Suprapubic skin (tissue), 4 donors: ENCODE results near the gene COPZ1. TPM values are rescaled to one million over a fixed set of nuclear protein-coding genes. Genes with fewer than 3 reads are reported as not detected.

Experiments
- DNase-seq, 2 donors: peaks; one replicate each; pipeline ENCODE4 v3.0.0-alpha.2; 2019; ENCODE audit warnings: low spot score in 2 of 2
- H3K27ac ChIP-seq: fragments of 200-600 bp; sonication (generic); one replicate; pipeline ENCODE4 v1.5.1; 2019
- H3K27me3 ChIP-seq: fragments of 200-600 bp; sonication (generic); one replicate; pipeline ENCODE4 v1.5.1; 2019
- H3K36me3 ChIP-seq: fragments of 200-600 bp; sonication (generic); one replicate; pipeline ENCODE4 v1.5.1; 2019
- H3K4me1 ChIP-seq: fragments of 200-600 bp; sonication (generic); one replicate; pipeline ENCODE4 v1.5.1; 2019
- H3K4me3 ChIP-seq: fragments of 200-600 bp; sonication (generic); one replicate; pipeline ENCODE4 v1.5.1; 2019; ENCODE audit warnings: mild to moderate bottlenecking
- H3K9me3 ChIP-seq: fragments of 200-600 bp; sonication (generic); one replicate; pipeline ENCODE4 v1.5.1; 2019
- CTCF ChIP-seq, 2 donors: fragments of 200-600 bp in 1 of 2; fragments of 450-650 bp in 1 of 2; sonication (generic) in 1 of 2; IDR thresholded peaks; one replicate each; pipeline ENCODE4 v1.5.1; 2016 to 2019; ENCODE audit warnings: antibody characterized with exemption in 2 of 2, mild to moderate bottlenecking in 1 of 2, moderate library complexity in 1 of 2
- EP300 ChIP-seq: sonication (generic); formaldehyde crosslinking; IDR thresholded peaks from one replicate; pipeline ENCODE4 v1.6.1; 2017; ENCODE audit warnings: antibody characterized with exemption
- POLR2A ChIP-seq, 2 donors: fragments of 450-650 bp; IDR thresholded peaks; one replicate each; pipeline ENCODE4 v1.6.1; 2017; ENCODE audit warnings: antibody characterized with exemption in 2 of 2, mild to moderate bottlenecking in 2 of 2, moderate library complexity in 2 of 2
- POLR2AphosphoS5 ChIP-seq, 3 donors: sonication (generic); formaldehyde crosslinking; IDR thresholded peaks; one replicate each; pipeline ENCODE4 v1.6.1; 2017; ENCODE audit warnings: antibody characterized with exemption in 3 of 3
- WGBS: methylation state at CpG from one replicate; pipeline ENCODE4 v1.1.5; 2018; 5-methylcytosine and 5-hydroxymethylcytosine counted together
- total RNA-seq, 4 donors: library from RNA; depleted of rRNA; stranded (reverse); fragments of >200 nt; gene quantifications; one replicate each; pipeline ENCODE4 v1.1.0, GENCODE V29; 2016

COPZ1 gene
- total RNA-seq, 4 donors from 2014 or later: 70.9 to 89.0 (median 77.6) TPM

DNA sequence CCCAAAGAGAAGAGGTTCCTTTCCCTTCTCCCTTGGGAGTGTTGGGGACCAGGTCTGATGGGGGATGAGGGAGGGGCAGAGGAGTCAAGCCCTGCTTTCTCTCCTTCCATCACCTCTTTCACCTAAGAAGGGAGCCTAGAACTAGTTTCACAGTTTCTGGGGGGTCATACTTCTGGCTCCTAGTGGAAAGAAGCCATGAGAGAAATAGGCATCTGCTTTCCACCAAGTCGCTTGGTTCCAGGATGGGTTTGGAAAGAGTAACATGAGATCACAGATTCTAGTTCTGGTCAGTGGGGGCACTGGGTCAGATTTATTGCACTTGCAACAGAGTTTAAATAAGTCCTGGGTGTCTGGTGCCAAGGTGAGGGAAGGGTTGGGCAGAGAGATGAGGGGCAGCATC lies 70.1 kb downstream of the COPZ1 start:
- Histone ChIP-seq H3K36me3 (peaks cover 53% of the 10 kb centered on the region), H3K27me3 (no peaks in the 10 kb centered on the region)

GRCh38 chr12:54395545-54395944 lies 70.6 kb downstream of the COPZ1 start:
- TF ChIP-seq POLR2AphosphoS5 (IDR thresholded peaks at IDR 0.05) (no peak), EP300 (no peak), POLR2A (IDR thresholded peaks at IDR 0.05) (no peak), CTCF (IDR thresholded peaks at IDR 0.05) (no peak)
- no peak for DNase-seq
- peaks cover 36% of the 10 kb centered on the region for H3K4me1 ChIP-seq
- no peaks in the 10 kb centered on the region for H3K27me3 ChIP-seq
- H3K27ac ChIP-seq: no peak overlapping the region
- H3K9me3 ChIP-seq: no peaks in the 10 kb centered on the region
- no peak overlapping the region for H3K4me3 ChIP-seq
- peaks cover 59% of the 10 kb centered on the region for H3K36me3 ChIP-seq

More for the DNA sequence above, 70.1 kb downstream of the COPZ1 start:
- Histone ChIP-seq H3K9me3 (no peaks in the 10 kb centered on the region), H3K27ac (no peak overlapping the region), H3K4me1 (peaks cover 40% of the 10 kb centered on the region), H3K4me3 (no peak overlapping the region)
- WGBS: 92% methylated on average over 1 of the region's 1 CpG
- no peak for DNase-seq
- TF ChIP-seq POLR2AphosphoS5 (IDR thresholded peaks at IDR 0.05): no peak

- H3K27ac ChIP-seq: no peak overlapping the region
- TF ChIP-seq EP300: no peak
- no peak for TF ChIP-seq POLR2AphosphoS5 (IDR thresholded peaks at IDR 0.05)
- peaks cover 75% of the 10 kb centered on the region for H3K36me3 ChIP-seq
- WGBS: 70% methylated on average over 1 of the region's 1 CpG
- peaks cover 25% of the 10 kb centered on the region for H3K4me1 ChIP-seq
- H3K27me3 ChIP-seq: no peaks in the 10 kb centered on the region
- DNase-seq: no peak
- no peak overlapping the region for H3K4me3 ChIP-seq
- no peaks in the 10 kb centered on the region for H3K9me3 ChIP-seq
Observed at GRCh38 chr12:54397157-54397556, 72.2 kb downstream of the COPZ1 start.

GRCh38 chr12:54398218-54398617 lies 73.3 kb downstream of the COPZ1 start:
- 90% methylated on average over 2 of the region's 2 CpGs for WGBS
- no peak overlapping the region for H3K27ac ChIP-seq
- peaks cover 14% of the 10 kb centered on the region for H3K4me1 ChIP-seq
- no peaks in the 10 kb centered on the region for H3K9me3 ChIP-seq
- no peaks in the 10 kb centered on the region for H3K27me3 ChIP-seq
- H3K4me3 ChIP-seq: no peak overlapping the region
- peak in 1 of 2 donors; percentile 55 for DNase-seq
- H3K36me3 ChIP-seq: peaks cover 85% of the 10 kb centered on the region
- TF ChIP-seq CTCF (IDR thresholded peaks at IDR 0.05): no peak
- no peak for TF ChIP-seq POLR2A (IDR thresholded peaks at IDR 0.05)
- TF ChIP-seq POLR2AphosphoS5 (IDR thresholded peaks at IDR 0.05): no peak

GRCh38 chr12:54398995-54399793 lies 74.3 kb downstream of the COPZ1 start:
- Histone ChIP-seq H3K9me3 (no peaks in the 10 kb centered on the region), H3K36me3 (peaks cover 95% of the 10 kb centered on the region), H3K27me3 (no peaks in the 10 kb centered on the region), H3K4me3 (no peak overlapping the region), H3K4me1 (peaks cover 5% of the 10 kb centered on the region), H3K27ac (no peak overlapping the region)
- WGBS: 67% methylated on average over 8 of the region's 8 CpGs
- peak; percentile 92 to 94 for DNase-seq
- TF ChIP-seq CTCF (IDR thresholded peaks at IDR 0.05): peak; percentile 97 to 98
- TF ChIP-seq POLR2A (IDR thresholded peaks at IDR 0.05): no peak

DNA sequence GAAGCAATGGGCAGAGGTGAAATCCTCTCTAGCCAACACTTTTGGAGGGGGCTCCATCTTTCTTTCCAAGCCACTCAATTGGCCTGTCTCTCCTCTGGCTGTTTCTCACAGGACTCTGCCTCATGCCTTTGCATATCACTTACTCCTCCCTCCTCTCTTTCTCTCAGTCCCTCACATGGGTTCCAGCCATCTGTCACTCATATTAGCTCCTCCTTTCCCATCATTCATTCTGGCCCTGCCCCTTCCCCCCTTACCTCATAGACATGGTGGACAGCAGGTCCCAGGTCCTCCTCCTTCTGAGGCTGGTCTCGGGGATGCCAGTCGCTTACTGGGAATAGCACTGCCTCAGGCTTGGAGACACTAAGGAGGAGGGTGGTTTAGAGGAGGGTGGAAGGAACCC lies 76.2 kb downstream of the COPZ1 start:
- no peak for TF ChIP-seq POLR2AphosphoS5 (IDR thresholded peaks at IDR 0.05)
- TF ChIP-seq EP300: no peak
- TF ChIP-seq POLR2A (IDR thresholded peaks at IDR 0.05): no peak
- TF ChIP-seq CTCF (IDR thresholded peaks at IDR 0.05): no peak

More for the DNA sequence above, 76.2 kb downstream of the COPZ1 start:
- peaks cover under 1% of the 10 kb centered on the region for H3K4me1 ChIP-seq
- 100% methylated on average over 2 of the region's 2 CpGs for WGBS
- no peak overlapping the region for H3K27ac ChIP-seq
- H3K9me3 ChIP-seq: no peaks in the 10 kb centered on the region
- H3K27me3 ChIP-seq: no peaks in the 10 kb centered on the region
- no peak for DNase-seq
- H3K4me3 ChIP-seq: no peak overlapping the region
- H3K36me3 ChIP-seq: peaks cover 93% of the 10 kb centered on the region

Other genes starting within 250 kb of the COPZ1 start
- 10 to 100 TPM; 40.6 to 56.4 (median 52.6) TPM for gene SMUG1, start 136.1 kb upstream of the COPZ1 start, total RNA-seq
- 10 to 100 TPM; 23.7 to 45.7 (median 33.6) TPM for gene CBX5, start 45.0 kb upstream of the COPZ1 start, total RNA-seq
- 100 to 1,000 TPM; 331 to 613 (median 394) TPM for gene HNRNPA1, start 44.4 kb upstream of the COPZ1 start, total RNA-seq
- gene NFE2, start 24.1 kb upstream of the COPZ1 start, total RNA-seq: 1 to 10 TPM; 1.4 to 8.6 (median 6.3) TPM
- gene GPR84, start 39.4 kb downstream of the COPZ1 start, total RNA-seq: 1 to 10 TPM in 1 of 4 donors, under 1 TPM in 3; 0.38 to 1.7 (median 0.73) TPM
- gene ZNF385A, start 59.6 kb downstream of the COPZ1 start, total RNA-seq: 100 to 1,000 TPM in 3 of 4 donors, 10 to 100 TPM in 1; 99.5 to 134 (median 113) TPM
- gene ITGA5, start 94.1 kb downstream of the COPZ1 start, total RNA-seq: 10 to 100 TPM; 16.3 to 36.4 (median 24.8) TPM
- not detected for gene GTSF1, start 148.5 kb downstream of the COPZ1 start, total RNA-seq
- 10 to 100 TPM in 1 of 4 donors, 1 to 10 TPM in 3; 3.6 to 19.6 (median 4.6) TPM for gene NCKAP1L, start 172.6 kb downstream of the COPZ1 start, total RNA-seq
- 1 to 10 TPM; 1.8 to 4.8 (median 3.9) TPM for gene PDE1B, start 224.5 kb downstream of the COPZ1 start, total RNA-seq